Adrenal gland (tissue), 12 donors: Measurements from ENCODE around the gene ROM1. TPM values are rescaled to one million over a fixed set of nuclear protein-coding genes. Genes with fewer than 3 reads are reported as not detected.

Source experiments
- DNase-seq, 7 donors: peaks; one replicate each; pipeline ENCODE4 v3.0.0-alpha.2; 2019 to 2020
- H3K27ac ChIP-seq, 5 donors: fragments of 200-600 bp; sonication (generic) in 4 of 5; 1 replicate in 3 of 5; 2 replicates in 2 of 5; pipeline versions ENCODE4 v1.5.1 to v1.8.0; 2016 to 2020; ENCODE audit warnings: mild to moderate bottlenecking in 1 of 5
- H3K27me3 ChIP-seq: fragments of 200-600 bp; 2 replicates; pipeline ENCODE4 v1.8.0; 2021
- H3K36me3 ChIP-seq, 2 donors: fragments of 200-600 bp; replicated peaks in 1 of 2; 1 replicate in 1 of 2; 2 replicates in 1 of 2; pipeline versions ENCODE4 v1.5.1 to v1.8.0; 2018 to 2022
- H3K4me1 ChIP-seq, 2 donors: fragments of 200-600 bp; replicated peaks in 1 of 2; 1 replicate in 1 of 2; 2 replicates in 1 of 2; pipeline versions ENCODE4 v1.5.1 to v1.8.0; 2018 to 2021
- H3K4me3 ChIP-seq, 4 donors: fragments of 200-600 bp; sonication (generic) in 3 of 4; one replicate each; pipeline ENCODE4 v1.5.1; 2016 to 2018
- H3K9me3 ChIP-seq, 3 donors: fragments of 200-600 bp; sonication (generic) in 1 of 3; replicated peaks in 1 of 3; 1 replicate in 2 of 3; 2 replicates in 1 of 3; pipeline versions ENCODE4 v1.5.1 to v1.8.0; 2016 to 2021
- POLR2A ChIP-seq, 2 donors: fragments of 450-650 bp; IDR thresholded peaks; one replicate each; pipeline ENCODE4 v1.6.1; 2017; ENCODE audit warnings: antibody characterized with exemption in 2 of 2, mild to moderate bottlenecking in 2 of 2, moderate library complexity in 1 of 2
- WGBS, 4 donors: extraction: QIAGEN DNeasy Blood & Tissue Kit in 2 of 4; methylation state at CpG; one replicate each; pipeline versions ENCODE4 v1.1.5 to v1.1.7; 2013 to 2017; 5-methylcytosine and 5-hydroxymethylcytosine counted together
- intact Hi-C, 2 donors: fragments of 100-400 bp; cut with DNase I; formaldehyde crosslinking; loops; one replicate each; pipeline versions ENCODE4 v1.14.1 to v1.15.0; 2022 to 2023
- polyA plus RNA-seq, 3 donors: library from polyadenylated mRNA; stranded (reverse); fragments of 200-250 nt in 2 of 3; fragments of 350-450 nt in 1 of 3; fragmentation: Illumina TruSeq in 1 of 3; extraction: RNeasy Lipid Tissue Mini Kit (QIAGEN cat#74804) in 1 of 3; gene quantifications; one replicate each; pipeline ENCODE4 v1.2.3, GENCODE V29; 2013 to 2014
- total RNA-seq, 9 donors: library from RNA; depleted of rRNA in 4 of 9; stranded (reverse); fragments of >200 nt in 4 of 9; fragments of 120-200 nt in 1 of 9; fragmentation: NEBNext Ultra II Directional in 1 of 9; extraction: Animal tissue kit (Norgen Biotek cat#: 25700) in 1 of 9; gene quantifications; one replicate each; pipeline versions ENCODE4 v1.1.0 to v1.2.4, GENCODE V29; 2013 to 2023
- TF ChIP-seq, protein P1 (sequence below), 6 experiments: fragments of 450-650 bp in 4 of 6; fragments of 200-600 bp in 2 of 6; sonication (generic) in 1 of 6; IDR thresholded peaks; 1 replicate in 5 of 6; 2 replicates in 1 of 6; pipeline versions ENCODE4 v1.5.1 to v1.8.0; 2016 to 2021; ENCODE audit warnings: antibody characterized with exemption in 6 of 6, mild to moderate bottlenecking in 2 of 6, moderate library complexity in 1 of 6
- donor health status: healthy with polysubstance abuse.
- donor health status: Bipolar disorder and iron deficiency.
- donor health status: DM: yes; HTN: yes; CAD: no.
- donor health status: DM: no; HTN: no; CAD: no.
- donor health status: DM: no; HTN: no; CAD: no.
- donor health status: DM: yes; HTN: yes; CAD: no.

ROM1 gene
- total and polyA plus RNA-seq, 12 donors: 1.6 to 22.3 (median 5.3) TPM

DNA sequence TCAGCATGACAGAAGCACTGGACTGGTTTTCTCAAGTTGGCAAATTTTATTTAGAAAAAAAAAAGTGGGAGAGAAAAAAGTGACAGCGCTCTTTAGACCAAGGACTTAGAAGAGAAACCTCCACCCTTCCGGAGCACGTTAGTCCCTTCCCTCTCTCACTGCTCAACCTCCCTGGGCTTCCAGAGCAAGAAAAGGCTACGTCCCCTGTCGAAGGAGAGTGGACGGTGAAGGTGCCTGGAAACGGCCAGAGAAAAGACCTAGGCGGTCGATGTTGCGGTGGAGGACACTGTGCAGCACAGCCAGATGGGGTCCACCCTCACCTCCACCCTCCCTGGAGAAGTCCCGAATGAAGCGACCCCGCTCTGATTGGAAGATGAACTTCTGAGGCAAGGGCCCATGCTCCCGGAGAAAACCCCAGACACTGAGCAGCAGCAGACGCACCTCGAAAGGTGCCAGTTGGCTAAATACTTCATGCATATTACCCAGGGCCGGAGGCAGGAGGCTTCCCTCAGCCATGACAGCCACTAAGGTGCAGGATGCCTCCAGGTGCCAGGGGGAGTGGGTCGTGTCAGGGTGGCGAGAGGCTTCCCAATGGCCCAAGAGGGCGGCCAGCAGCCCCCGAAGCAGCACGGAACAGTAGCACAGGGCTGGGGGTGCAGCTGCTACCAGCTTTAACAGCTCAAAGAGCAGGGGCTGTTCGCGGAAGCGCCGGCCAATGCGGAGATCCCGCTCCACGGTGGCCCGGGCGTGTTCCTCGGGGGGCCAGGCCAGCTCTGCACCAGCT lies 34.0 kb downstream of the ROM1 start:
- TF ChIP-seq, protein P1, sequence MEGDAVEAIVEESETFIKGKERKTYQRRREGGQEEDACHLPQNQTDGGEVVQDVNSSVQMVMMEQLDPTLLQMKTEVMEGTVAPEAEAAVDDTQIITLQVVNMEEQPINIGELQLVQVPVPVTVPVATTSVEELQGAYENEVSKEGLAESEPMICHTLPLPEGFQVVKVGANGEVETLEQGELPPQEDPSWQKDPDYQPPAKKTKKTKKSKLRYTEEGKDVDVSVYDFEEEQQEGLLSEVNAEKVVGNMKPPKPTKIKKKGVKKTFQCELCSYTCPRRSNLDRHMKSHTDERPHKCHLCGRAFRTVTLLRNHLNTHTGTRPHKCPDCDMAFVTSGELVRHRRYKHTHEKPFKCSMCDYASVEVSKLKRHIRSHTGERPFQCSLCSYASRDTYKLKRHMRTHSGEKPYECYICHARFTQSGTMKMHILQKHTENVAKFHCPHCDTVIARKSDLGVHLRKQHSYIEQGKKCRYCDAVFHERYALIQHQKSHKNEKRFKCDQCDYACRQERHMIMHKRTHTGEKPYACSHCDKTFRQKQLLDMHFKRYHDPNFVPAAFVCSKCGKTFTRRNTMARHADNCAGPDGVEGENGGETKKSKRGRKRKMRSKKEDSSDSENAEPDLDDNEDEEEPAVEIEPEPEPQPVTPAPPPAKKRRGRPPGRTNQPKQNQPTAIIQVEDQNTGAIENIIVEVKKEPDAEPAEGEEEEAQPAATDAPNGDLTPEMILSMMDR (IDR thresholded peaks at IDR 0.05): no peak
- no peak for TF ChIP-seq POLR2A (IDR thresholded peaks at IDR 0.05)
- WGBS, 4 donors: 39 to 60% (median 46%) methylated on average over 20 to 32 of the region's 32 CpGs
- H3K27me3 ChIP-seq: no peaks in the 10 kb centered on the region
- peak overlapping the region in 2 of 5 donors; percentile 57 to 95 for H3K27ac ChIP-seq
- no peaks in the 10 kb centered on the region for H3K9me3 ChIP-seq
- peaks cover 14 to 30% of the 10 kb centered on the region in 2 donors for H3K4me1 ChIP-seq
- peaks cover 0 to 34% of the 10 kb centered on the region in 2 donors for H3K36me3 ChIP-seq
- H3K4me3 ChIP-seq: no peak overlapping the region
- intact Hi-C loops: no loop called here
- DNase-seq: peak in 1 of 7 donors; percentile 26

DNA sequence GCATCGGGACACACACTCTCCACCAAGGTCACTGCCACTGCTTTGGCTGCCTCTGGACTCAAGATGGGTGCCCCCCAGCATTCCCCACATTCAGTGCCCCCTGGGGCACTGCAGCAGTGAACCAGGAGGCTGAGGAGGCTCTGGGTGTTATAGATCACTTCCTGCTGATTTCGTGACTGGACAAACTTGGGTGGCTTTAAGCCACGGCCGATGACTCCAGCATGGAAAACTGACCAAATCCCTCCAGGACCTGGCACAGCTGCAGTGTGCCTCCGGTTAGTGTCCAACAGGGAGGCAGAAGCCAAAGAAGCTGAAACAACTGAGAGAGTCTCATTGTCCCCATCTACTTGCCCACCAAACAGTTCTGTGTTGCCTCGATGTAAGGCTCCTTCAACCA lies 34.5 kb downstream of the ROM1 start:
- WGBS, 4 donors: 63 to 100% (median 75%) methylated on average over 1 to 6 of the region's 6 CpGs
- no peak overlapping the region for H3K4me3 ChIP-seq
- H3K36me3 ChIP-seq: peaks cover 0 to 34% of the 10 kb centered on the region in 2 donors
- intact Hi-C loops: no loop called here
- TF ChIP-seq, protein P1 (IDR thresholded peaks at IDR 0.05): no peak
- TF ChIP-seq POLR2A (IDR thresholded peaks at IDR 0.05): no peak
- H3K27ac ChIP-seq: no peak overlapping the region
- DNase-seq: no peak
- no peaks in the 10 kb centered on the region for H3K9me3 ChIP-seq
- H3K27me3 ChIP-seq: no peaks in the 10 kb centered on the region
- peaks cover 20 to 36% of the 10 kb centered on the region in 2 donors for H3K4me1 ChIP-seq

DNA sequence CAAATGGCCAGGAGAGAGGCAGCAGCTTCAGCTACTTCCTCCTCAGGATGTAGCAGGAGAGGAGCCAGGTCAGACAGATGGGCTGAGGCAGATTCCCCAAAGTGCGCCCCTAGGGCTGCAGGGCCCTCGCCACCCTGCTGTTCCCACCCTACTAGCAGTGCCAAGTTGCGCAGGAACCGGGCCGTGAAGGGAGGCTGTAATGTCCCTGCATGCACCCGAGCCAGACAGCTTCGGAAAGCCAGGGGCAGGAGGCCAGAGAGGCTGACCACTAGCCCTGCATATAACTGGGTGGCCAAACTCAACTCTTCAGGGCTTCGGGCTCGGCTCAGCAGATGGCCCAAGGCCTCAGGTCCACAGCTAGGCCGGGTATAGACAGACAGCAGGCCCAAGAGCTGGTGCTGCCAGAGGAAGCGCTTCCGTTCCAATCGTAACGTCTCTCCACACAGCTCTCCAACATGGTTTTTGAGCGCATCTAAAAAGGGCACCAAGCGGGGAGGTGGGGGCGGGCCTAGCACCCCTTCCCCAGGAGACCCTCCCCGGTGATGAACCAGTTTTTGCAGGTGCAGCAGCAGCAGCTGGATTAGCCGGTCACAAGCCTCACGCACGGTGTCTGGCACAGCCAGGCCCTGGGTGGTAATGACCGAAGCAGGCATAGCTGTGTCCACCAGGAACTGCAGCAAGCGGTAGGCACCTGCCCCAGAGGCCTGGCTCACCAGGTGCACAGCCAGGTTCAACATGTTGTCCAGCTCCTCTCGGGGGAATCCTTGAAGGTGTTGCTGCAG lies 35.3 kb downstream of the ROM1 start:
- H3K27ac ChIP-seq: no peak overlapping the region

DNA sequence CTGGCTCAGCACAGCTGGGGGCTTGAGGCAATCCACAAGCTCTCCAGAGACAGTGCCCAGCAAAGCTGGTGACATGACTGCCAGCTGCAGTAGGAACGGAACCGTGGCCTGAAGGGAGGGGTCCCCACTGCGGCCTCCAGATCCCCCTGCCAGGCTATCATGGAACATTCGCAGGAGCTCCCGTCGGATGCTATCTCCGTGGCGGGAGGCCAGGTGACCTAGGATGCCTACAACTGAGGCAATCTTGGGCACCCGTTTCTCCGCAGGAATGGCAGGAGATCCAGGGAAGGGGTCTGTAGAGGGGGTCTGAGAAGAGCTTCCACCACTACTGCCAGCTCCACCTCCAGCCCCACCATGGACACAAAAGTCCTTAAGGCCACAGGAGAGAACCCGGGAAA lies 35.9 kb downstream of the ROM1 start:
- no peak overlapping the region for H3K4me3 ChIP-seq
- H3K27me3 ChIP-seq: no peaks in the 10 kb centered on the region
- H3K9me3 ChIP-seq: no peaks in the 10 kb centered on the region
- WGBS, 4 donors: 89 to 93% (median 91%) methylated on average over 11 of the region's 11 CpGs
- no peak for DNase-seq
- TF ChIP-seq, protein P1 (IDR thresholded peaks at IDR 0.05): no peak
- no peak for TF ChIP-seq POLR2A (IDR thresholded peaks at IDR 0.05)
- peaks cover 21 to 37% of the 10 kb centered on the region in 2 donors for H3K4me1 ChIP-seq
- H3K36me3 ChIP-seq: peaks cover 0 to 24% of the 10 kb centered on the region in 2 donors
- intact Hi-C loops: no loop called here
- no peak overlapping the region for H3K27ac ChIP-seq

More for the DNA sequence above, 35.3 kb downstream of the ROM1 start:
- DNase-seq: no peak
- no peak for TF ChIP-seq POLR2A (IDR thresholded peaks at IDR 0.05)
- TF ChIP-seq, protein P1 (IDR thresholded peaks at IDR 0.05): no peak
- Histone ChIP-seq H3K9me3 (no peaks in the 10 kb centered on the region), H3K36me3 (peaks cover 0 to 30% of the 10 kb centered on the region in 2 donors), H3K4me1 (peaks cover 21 to 37% of the 10 kb centered on the region in 2 donors), H3K4me3 (no peak overlapping the region), H3K27me3 (no peaks in the 10 kb centered on the region)
- 86 to 94% (median 91%) methylated on average over 7 to 24 of the region's 24 CpGs for WGBS, 4 donors
- intact Hi-C loops: no loop called here
